Measurements from ENCODE around the gene CMTM2. TPM values are rescaled to one million over a fixed set of nuclear protein-coding genes. Genes with fewer than 3 reads are reported as not detected.

The CMTM2 gene, protein sequence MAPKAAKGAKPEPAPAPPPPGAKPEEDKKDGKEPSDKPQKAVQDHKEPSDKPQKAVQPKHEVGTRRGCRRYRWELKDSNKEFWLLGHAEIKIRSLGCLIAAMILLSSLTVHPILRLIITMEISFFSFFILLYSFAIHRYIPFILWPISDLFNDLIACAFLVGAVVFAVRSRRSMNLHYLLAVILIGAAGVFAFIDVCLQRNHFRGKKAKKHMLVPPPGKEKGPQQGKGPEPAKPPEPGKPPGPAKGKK
- total RNA-seq, result not detected in 2 replicates
- long read RNA-seq, result 0 reads

- no peak for DNase-seq (ENCODE audit: extremely low spot score, unreplicated experiment)
- Mint-ChIP-seq H3K4me1 (ENCODE audit: unreplicated experiment) (peaks cover 28% of the 10 kb centered on the region), H3K27ac (ENCODE audit: unreplicated experiment) (peak within 1 kb of the TSS; percentile 77), H3K9me3 (ENCODE audit: unreplicated experiment) (no peaks in the 10 kb centered on the region), H3K27me3 (ENCODE audit: unreplicated experiment) (no peaks in the 10 kb centered on the region), H3K4me3 (ENCODE audit: unreplicated experiment) (no peak within 1 kb of the TSS), H3K36me3 (ENCODE audit: unreplicated experiment) (no peaks in the 10 kb centered on the region)
- TF ChIP-seq, protein P1, sequence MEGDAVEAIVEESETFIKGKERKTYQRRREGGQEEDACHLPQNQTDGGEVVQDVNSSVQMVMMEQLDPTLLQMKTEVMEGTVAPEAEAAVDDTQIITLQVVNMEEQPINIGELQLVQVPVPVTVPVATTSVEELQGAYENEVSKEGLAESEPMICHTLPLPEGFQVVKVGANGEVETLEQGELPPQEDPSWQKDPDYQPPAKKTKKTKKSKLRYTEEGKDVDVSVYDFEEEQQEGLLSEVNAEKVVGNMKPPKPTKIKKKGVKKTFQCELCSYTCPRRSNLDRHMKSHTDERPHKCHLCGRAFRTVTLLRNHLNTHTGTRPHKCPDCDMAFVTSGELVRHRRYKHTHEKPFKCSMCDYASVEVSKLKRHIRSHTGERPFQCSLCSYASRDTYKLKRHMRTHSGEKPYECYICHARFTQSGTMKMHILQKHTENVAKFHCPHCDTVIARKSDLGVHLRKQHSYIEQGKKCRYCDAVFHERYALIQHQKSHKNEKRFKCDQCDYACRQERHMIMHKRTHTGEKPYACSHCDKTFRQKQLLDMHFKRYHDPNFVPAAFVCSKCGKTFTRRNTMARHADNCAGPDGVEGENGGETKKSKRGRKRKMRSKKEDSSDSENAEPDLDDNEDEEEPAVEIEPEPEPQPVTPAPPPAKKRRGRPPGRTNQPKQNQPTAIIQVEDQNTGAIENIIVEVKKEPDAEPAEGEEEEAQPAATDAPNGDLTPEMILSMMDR (IDR thresholded peaks at IDR 0.05), result no peak
These were observed at the start of gene CMTM2 for GRCh38 chr16:66578651-66579531. Gene CMTM2 (plus strand): TSS chr16:66579463. CDS start chr16:66579608, 145 bp downstream.

DNA sequence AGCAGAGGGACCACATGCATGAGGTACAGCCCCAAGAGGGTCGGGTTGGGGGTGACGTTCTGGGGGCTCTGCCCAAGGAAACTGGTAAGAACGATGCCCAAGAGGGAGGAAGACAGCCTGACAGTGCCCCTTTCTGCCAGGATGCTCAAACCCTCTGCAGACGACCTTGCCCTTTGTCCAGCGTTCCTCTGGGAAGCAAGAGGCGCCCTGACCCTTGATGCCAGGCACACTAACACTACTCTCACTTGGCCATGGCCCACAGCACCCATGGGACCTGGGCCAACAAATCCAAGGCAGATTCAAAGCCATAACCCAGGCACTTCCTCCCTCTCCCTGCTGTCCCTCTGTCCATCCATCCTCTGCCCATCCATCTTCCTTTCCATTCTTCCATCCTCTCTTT is 49.8 kb upstream of the CMTM2 start:
- no peaks in the 10 kb centered on the region for H3K27me3 Mint-ChIP-seq (ENCODE audit: unreplicated experiment)
- no peaks in the 10 kb centered on the region for H3K4me1 Mint-ChIP-seq (ENCODE audit: unreplicated experiment)
- H3K27ac Mint-ChIP-seq (ENCODE audit: unreplicated experiment), result no peak overlapping the region
- DNase-seq (ENCODE audit: extremely low spot score, unreplicated experiment), result no peak
- TF ChIP-seq, protein P1 (IDR thresholded peaks at IDR 0.05), result no peak
- H3K36me3 Mint-ChIP-seq (ENCODE audit: unreplicated experiment), result peaks cover 51% of the 10 kb centered on the region
- no peak overlapping the region for H3K4me3 Mint-ChIP-seq (ENCODE audit: unreplicated experiment)
- no peaks in the 10 kb centered on the region for H3K9me3 Mint-ChIP-seq (ENCODE audit: unreplicated experiment)

GRCh38 chr16:66534376-66534799 is 44.9 kb upstream of the CMTM2 start:
- no peak for DNase-seq (ENCODE audit: extremely low spot score, unreplicated experiment)
- Mint-ChIP-seq H3K27me3 (ENCODE audit: unreplicated experiment) (no peaks in the 10 kb centered on the region), H3K9me3 (ENCODE audit: unreplicated experiment) (no peaks in the 10 kb centered on the region), H3K4me3 (ENCODE audit: unreplicated experiment) (no peak overlapping the region), H3K27ac (ENCODE audit: unreplicated experiment) (no peak overlapping the region), H3K36me3 (ENCODE audit: unreplicated experiment) (peaks cover 40% of the 10 kb centered on the region), H3K4me1 (ENCODE audit: unreplicated experiment) (no peaks in the 10 kb centered on the region)
- TF ChIP-seq, protein P1 (IDR thresholded peaks at IDR 0.05), result no peak

GRCh38 chr16:66536525-66536924 is 42.7 kb upstream of the CMTM2 start:
- H3K27me3 Mint-ChIP-seq (ENCODE audit: unreplicated experiment), result no peaks in the 10 kb centered on the region

More at GRCh38 chr16:66536525-66536924, 42.7 kb upstream of the CMTM2 start:
- no peaks in the 10 kb centered on the region for H3K9me3 Mint-ChIP-seq (ENCODE audit: unreplicated experiment)
- H3K4me3 Mint-ChIP-seq (ENCODE audit: unreplicated experiment), result no peak overlapping the region
- peaks cover 33% of the 10 kb centered on the region for H3K36me3 Mint-ChIP-seq (ENCODE audit: unreplicated experiment)
- DNase-seq (ENCODE audit: extremely low spot score, unreplicated experiment), result no peak
- no peak overlapping the region for H3K27ac Mint-ChIP-seq (ENCODE audit: unreplicated experiment)
- H3K4me1 Mint-ChIP-seq (ENCODE audit: unreplicated experiment), result no peaks in the 10 kb centered on the region
- TF ChIP-seq, protein P1 (IDR thresholded peaks at IDR 0.05), result no peak
